Mesothelial cell of epicardium (in vitro differentiated cells): ENCODE results near the gene KCTD5. TPM values are rescaled to one million over a fixed set of nuclear protein-coding genes. Genes with fewer than 3 reads are reported as not detected.
"Not testable (repeated sequence)": the region's sequence is repeated elsewhere in the genome, so short reads cannot be mapped to it uniquely, and the experiment has no call there.

Experiments used
- DNase-seq, 2 experiments: peaks; one replicate each; pipeline ENCODE4 v3.0.0; 2021; ENCODE audit warnings: low spot score in 2 of 2; ENCODE audit not compliant: unreplicated experiment in 2 of 2
- H3K27ac Mint-ChIP-seq: 2 replicates; pipeline ENCODE4 v1.8.0; 2021; ENCODE audit warnings: mixed read lengths
- H3K27me3 Mint-ChIP-seq: 2 replicates; pipeline ENCODE4 v1.8.0; 2021; ENCODE audit warnings: low read depth, mixed read lengths
- H3K36me3 Mint-ChIP-seq: 2 replicates; pipeline ENCODE4 v1.8.0; 2021; ENCODE audit warnings: mixed read lengths
- H3K4me1 Mint-ChIP-seq: 2 replicates; pipeline ENCODE4 v1.8.0; 2021; ENCODE audit warnings: mixed read lengths
- H3K4me3 Mint-ChIP-seq: 2 replicates; pipeline ENCODE4 v1.8.0; 2021; ENCODE audit warnings: mild to moderate bottlenecking, moderate library complexity, mixed read lengths
- H3K9me3 Mint-ChIP-seq: 2 replicates; pipeline ENCODE4 v1.8.0; 2021; ENCODE audit warnings: mixed read lengths
- total RNA-seq: library from RNA; stranded (reverse); gene quantifications from 3 replicates; pipeline ENCODE4 v1.2.1, GENCODE V29; 2021
- TF ChIP-seq, protein P1 (sequence below): fragments of 200-600 bp; sonication (generic); IDR thresholded peaks from one replicate; pipeline ENCODE4 v1.5.0; 2021; ENCODE audit warnings: antibody characterized with exemption; ENCODE audit not compliant: unreplicated experiment

Gene KCTD5
- total RNA-seq, 1 donor from 2014 or later, result 23.5 TPM

GRCh38 chr16:2691491-2692248 is 9.3 kb downstream of the KCTD5 start:
- Mint-ChIP-seq H3K4me3 (no peak overlapping the region), H3K27ac (no peak overlapping the region), H3K27me3 (no peaks in the 10 kb centered on the region), H3K36me3 (peaks cover 4% of the 10 kb centered on the region), H3K4me1 (no peaks in the 10 kb centered on the region), H3K9me3 (no peaks in the 10 kb centered on the region)
- TF ChIP-seq, protein P1, sequence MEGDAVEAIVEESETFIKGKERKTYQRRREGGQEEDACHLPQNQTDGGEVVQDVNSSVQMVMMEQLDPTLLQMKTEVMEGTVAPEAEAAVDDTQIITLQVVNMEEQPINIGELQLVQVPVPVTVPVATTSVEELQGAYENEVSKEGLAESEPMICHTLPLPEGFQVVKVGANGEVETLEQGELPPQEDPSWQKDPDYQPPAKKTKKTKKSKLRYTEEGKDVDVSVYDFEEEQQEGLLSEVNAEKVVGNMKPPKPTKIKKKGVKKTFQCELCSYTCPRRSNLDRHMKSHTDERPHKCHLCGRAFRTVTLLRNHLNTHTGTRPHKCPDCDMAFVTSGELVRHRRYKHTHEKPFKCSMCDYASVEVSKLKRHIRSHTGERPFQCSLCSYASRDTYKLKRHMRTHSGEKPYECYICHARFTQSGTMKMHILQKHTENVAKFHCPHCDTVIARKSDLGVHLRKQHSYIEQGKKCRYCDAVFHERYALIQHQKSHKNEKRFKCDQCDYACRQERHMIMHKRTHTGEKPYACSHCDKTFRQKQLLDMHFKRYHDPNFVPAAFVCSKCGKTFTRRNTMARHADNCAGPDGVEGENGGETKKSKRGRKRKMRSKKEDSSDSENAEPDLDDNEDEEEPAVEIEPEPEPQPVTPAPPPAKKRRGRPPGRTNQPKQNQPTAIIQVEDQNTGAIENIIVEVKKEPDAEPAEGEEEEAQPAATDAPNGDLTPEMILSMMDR, result no peak
- DNase-seq, result no peak

DNA sequence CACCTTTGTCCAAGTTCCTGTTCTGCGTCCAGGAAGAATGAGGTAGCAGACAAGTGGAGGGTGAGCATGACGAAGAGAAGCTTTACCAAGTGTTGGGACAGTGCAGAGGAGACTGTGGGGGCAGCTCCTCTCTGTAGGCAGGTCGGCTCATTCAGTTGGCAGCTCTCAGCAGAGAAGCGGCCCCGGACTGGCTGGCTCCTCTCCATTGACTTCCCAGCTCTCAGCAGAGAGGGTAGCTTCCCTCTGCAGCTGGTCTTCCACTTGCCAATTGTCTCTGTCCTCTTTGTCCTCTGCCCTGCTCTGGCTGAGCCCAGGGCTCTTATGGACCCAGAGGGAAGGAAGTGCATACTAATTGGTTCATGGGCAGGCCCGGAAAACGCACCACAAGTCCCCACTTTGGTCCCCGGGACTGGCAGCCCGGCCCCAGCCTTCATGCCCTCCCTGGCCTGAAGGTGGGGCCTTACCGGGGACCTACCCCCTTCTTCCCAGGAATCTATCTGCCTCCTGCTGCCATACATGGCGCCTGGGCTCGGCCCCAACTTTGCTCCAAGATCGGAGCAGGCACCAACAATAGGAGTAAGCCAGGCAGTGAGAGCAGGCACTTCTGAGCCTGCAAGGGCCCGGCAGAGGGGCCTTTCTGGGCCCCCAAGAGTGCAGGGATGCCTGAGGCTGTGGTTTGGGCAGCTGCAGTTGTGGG is 10.1 kb downstream of the KCTD5 start:
- H3K36me3 Mint-ChIP-seq, result peaks cover 4% of the 10 kb centered on the region
- DNase-seq, result no peak
- H3K9me3 Mint-ChIP-seq, result no peaks in the 10 kb centered on the region
- TF ChIP-seq, protein P1, result no peak
- H3K4me1 Mint-ChIP-seq, result no peaks in the 10 kb centered on the region
- H3K4me3 Mint-ChIP-seq, result no peak overlapping the region
- no peak overlapping the region for H3K27ac Mint-ChIP-seq
- no peaks in the 10 kb centered on the region for H3K27me3 Mint-ChIP-seq

DNA sequence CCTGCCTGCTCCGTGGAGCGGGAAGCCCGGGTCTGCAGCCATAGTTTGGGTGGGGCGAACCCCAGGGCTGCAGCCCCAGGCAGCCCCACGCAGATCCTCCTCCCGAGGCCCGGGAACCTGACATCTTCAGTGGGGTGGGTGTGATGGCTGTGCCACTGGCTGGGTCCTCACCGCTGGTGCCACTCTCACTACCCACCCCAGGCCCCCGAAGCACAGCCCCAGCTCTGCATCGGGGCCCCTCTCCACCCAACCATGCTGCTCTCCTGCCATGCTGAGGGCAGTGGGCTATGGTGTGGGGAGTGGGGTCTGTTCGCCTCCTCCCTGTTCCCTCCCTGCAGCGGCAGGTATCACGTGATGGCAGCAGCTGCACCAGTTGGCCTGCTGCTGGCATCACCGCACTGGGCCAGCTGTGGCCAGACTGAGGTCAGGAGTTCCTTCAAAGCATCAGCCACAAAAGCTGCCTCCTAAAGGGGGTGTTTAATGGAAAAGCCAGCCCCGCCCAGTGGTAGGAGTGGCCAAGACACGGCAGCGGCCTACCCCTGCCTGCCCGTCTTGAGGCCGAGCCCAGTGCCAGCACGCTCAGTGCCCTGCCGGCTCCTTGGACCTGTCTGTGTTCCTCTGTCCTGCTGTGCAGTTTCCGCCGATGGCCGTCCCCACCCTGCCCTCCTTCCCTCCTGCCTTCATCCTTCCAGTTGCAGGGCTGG is 10.8 kb downstream of the KCTD5 start:
- DNase-seq, result no peak
- TF ChIP-seq, protein P1, result no peak
- Mint-ChIP-seq H3K27ac (no peak overlapping the region), H3K27me3 (no peaks in the 10 kb centered on the region), H3K9me3 (no peaks in the 10 kb centered on the region), H3K4me3 (no peak overlapping the region), H3K4me1 (no peaks in the 10 kb centered on the region), H3K36me3 (peaks cover 4% of the 10 kb centered on the region)

- H3K4me1 Mint-ChIP-seq, DNase-seq, H3K4me3 Mint-ChIP-seq, H3K9me3 Mint-ChIP-seq, H3K36me3 Mint-ChIP-seq, H3K27me3 Mint-ChIP-seq, H3K27ac Mint-ChIP-seq: not testable (repeated sequence)
Measured at GRCh38 chr16:2696601-2697250, 14.4 kb downstream of the KCTD5 start.

DNA sequence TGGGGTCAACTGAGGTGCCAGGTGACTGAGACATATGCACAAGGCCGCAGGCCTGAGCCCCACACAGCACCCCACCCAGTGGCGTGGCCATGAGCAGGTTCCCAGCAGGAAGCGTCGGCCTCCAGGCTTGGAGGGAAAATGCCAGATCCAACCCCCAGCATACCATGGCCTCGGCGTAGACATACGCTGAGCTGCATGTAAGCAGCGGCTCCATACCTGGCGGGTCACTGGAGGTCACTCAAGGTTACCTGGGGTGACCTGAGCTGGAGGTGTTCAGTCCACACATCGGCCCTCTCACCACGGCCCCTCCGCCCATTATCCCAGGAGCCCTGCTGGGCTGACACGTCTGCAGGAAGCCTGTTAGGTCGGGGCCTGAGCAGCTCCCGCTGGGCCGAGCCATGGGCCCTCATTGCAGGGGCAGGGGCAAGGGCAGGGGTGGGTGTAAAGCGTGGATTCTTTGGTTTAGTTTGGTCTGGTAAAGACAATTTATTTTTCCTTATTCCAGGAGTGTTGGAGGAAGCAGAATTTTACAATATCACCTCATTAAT is 15.2 kb downstream of the KCTD5 start:
- DNase-seq, result no peak
- H3K27ac Mint-ChIP-seq, result no peak overlapping the region
- H3K4me3 Mint-ChIP-seq, result no peak overlapping the region
- TF ChIP-seq, protein P1, result no peak
- H3K9me3 Mint-ChIP-seq, result no peaks in the 10 kb centered on the region
- no peaks in the 10 kb centered on the region for H3K36me3 Mint-ChIP-seq
- H3K4me1 Mint-ChIP-seq, result no peaks in the 10 kb centered on the region
- no peaks in the 10 kb centered on the region for H3K27me3 Mint-ChIP-seq
